Upper lobe of left lung (tissue), 6 donors: Measurements from ENCODE around the gene TSPO. TPM values are rescaled to one million over a fixed set of nuclear protein-coding genes. Genes with fewer than 3 reads are reported as not detected.
"Not testable (repeated sequence)": the region's sequence is repeated elsewhere in the genome, so short reads cannot be mapped to it uniquely, and the experiment has no call there.

Experiments
- ATAC-seq, 2 donors: fragments of 200-7000 bp; cut with Tn5 transposase; one replicate each; pipeline ENCODE4 v1.9.1; 2022; ENCODE audit warnings: mild to moderate bottlenecking in 2 of 2, moderate library complexity in 2 of 2; ENCODE audit not compliant: low FRiP score in 2 of 2
- DNase-seq, 2 donors: peaks; one replicate each; pipeline ENCODE4 v3.0.0-alpha.2; 2019 to 2020
- H3K27ac ChIP-seq, 4 donors: fragments of 200-600 bp; sonication (generic); one replicate each; pipeline ENCODE4 v1.5.1; 2016 to 2019
- H3K27me3 ChIP-seq, 4 donors: fragments of 200-600 bp; sonication (generic); one replicate each; pipeline ENCODE4 v1.5.1; 2017 to 2019
- H3K36me3 ChIP-seq, 4 donors: fragments of 200-600 bp; sonication (generic); one replicate each; pipeline ENCODE4 v1.5.1; 2016 to 2019
- H3K4me1 ChIP-seq, 4 donors: fragments of 200-600 bp; sonication (generic); one replicate each; pipeline ENCODE4 v1.5.1; 2018 to 2019
- H3K4me3 ChIP-seq, 4 donors: fragments of 200-600 bp; sonication (generic); one replicate each; pipeline ENCODE4 v1.5.1; 2017 to 2019; ENCODE audit warnings: mild to moderate bottlenecking in 2 of 4, moderate library complexity in 1 of 4
- H3K9me3 ChIP-seq, 4 donors: fragments of 200-600 bp; sonication (generic); one replicate each; pipeline ENCODE4 v1.5.1; 2018 to 2019
- CTCF ChIP-seq, 6 experiments: fragments of 450-650 bp in 4 of 6; fragments of 200-600 bp in 2 of 6; sonication (generic) in 2 of 6; IDR thresholded peaks; one replicate each; pipeline ENCODE4 v1.5.1; 2016 to 2019; ENCODE audit warnings: antibody characterized with exemption in 6 of 6
- EP300 ChIP-seq, 4 donors: sonication (generic); formaldehyde crosslinking; IDR thresholded peaks; one replicate each; pipeline ENCODE4 v1.5.1; 2017; ENCODE audit warnings: antibody characterized with exemption in 4 of 4, control low read depth in 2 of 4
- POLR2A ChIP-seq, 4 donors: fragments of 450-650 bp; IDR thresholded peaks; one replicate each; pipeline ENCODE4 v1.5.1; 2016 to 2017; ENCODE audit warnings: antibody characterized with exemption in 4 of 4, mild to moderate bottlenecking in 2 of 4
- POLR2AphosphoS5 ChIP-seq, 2 donors: sonication (generic); formaldehyde crosslinking; IDR thresholded peaks; one replicate each; pipeline ENCODE4 v1.5.1; 2017; ENCODE audit warnings: antibody characterized with exemption in 2 of 2
- WGBS, 2 donors: methylation state at CpG; one replicate each; pipeline ENCODE4 v1.1.5; 2017 to 2018; 5-methylcytosine and 5-hydroxymethylcytosine counted together
- total RNA-seq, 6 donors: library from RNA; depleted of rRNA in 4 of 6; stranded (reverse); fragments of >200 nt in 4 of 6; gene quantifications; one replicate each; pipeline versions ENCODE4 v1.1.0 to v1.2.1, GENCODE V29; 2016 to 2021
- donor health status: DM: no; HTN: no; CAD: no; lungs with moderate emphysema.
- donor health status: DM: no; HTN: yes; CAD: no; lungs with severe emphysema.

The TSPO gene
- total RNA-seq: 100 to 1,000 TPM; 127 to 426 (median 315) TPM

GRCh38 chr22:43151251-43152002, at the start of gene TSPO:
Gene TSPO, plus strand, starts transcription at chr22:43151559. Its CDS starts 7,680 bp downstream, at chr22:43159239.
- no peaks in the 10 kb centered on the region for H3K9me3 ChIP-seq
- peak within 1 kb of the TSS; percentile 90 to 96 (median 94) for H3K27ac ChIP-seq
- WGBS, 2 donors: 1% methylated on average over 13 to 44 of the region's 75 CpGs
- peak; percentile 86 to 96 for DNase-seq
- TF ChIP-seq POLR2AphosphoS5 (IDR thresholded peaks at IDR 0.05) (peak; percentile 51 to 70), CTCF (IDR thresholded peaks at IDR 0.05) (no peak), POLR2A (IDR thresholded peaks at IDR 0.05) (peak in 2 of 4 donors; percentile 30 to 75)
- peak within 1 kb of the TSS; percentile 92 to 97 (median 92) for H3K4me3 ChIP-seq
- peaks cover 16 to 51% (median 37%) of the 10 kb centered on the region in 4 donors for H3K4me1 ChIP-seq
- no peaks in the 10 kb centered on the region for H3K27me3 ChIP-seq
- ATAC-seq: peak; percentile 66 to 89
- peaks cover 0 to 7% (median 3%) of the 10 kb centered on the region in 4 donors for H3K36me3 ChIP-seq

- not testable (repeated sequence) for ATAC-seq
- WGBS, 2 donors: 31 to 57% methylated on average over 15 of the region's 15 CpGs
- TF ChIP-seq EP300 (IDR thresholded peaks at IDR 0.05): peak in 2 of 4 donors; percentile 17 to 37
- peak in 1 of 2 donors; percentile 44 for TF ChIP-seq POLR2AphosphoS5 (IDR thresholded peaks at IDR 0.05)
These were observed 47.2 kb upstream of the TSPO start for GRCh38 chr22:43104056-43104625.

GRCh38 chr22:43104950-43105349, 46.4 kb upstream of the TSPO start:
- H3K4me1 ChIP-seq: peaks cover 9 to 19% (median 11%) of the 10 kb centered on the region in 4 donors
- not testable (repeated sequence) for H3K4me3 ChIP-seq, H3K36me3 ChIP-seq, H3K9me3 ChIP-seq, H3K27me3 ChIP-seq, ATAC-seq, DNase-seq
- H3K27ac ChIP-seq: peak overlapping the region in 3 of 4 donors; percentile 10 to 76 (median 15)
- WGBS, 2 donors: 95 to 96% methylated on average over 3 of the region's 3 CpGs

More at GRCh38 chr22:43104056-43104625, 47.2 kb upstream of the TSPO start:
- H3K4me3 ChIP-seq, H3K36me3 ChIP-seq, H3K27me3 ChIP-seq, H3K9me3 ChIP-seq: not testable (repeated sequence)
- Histone ChIP-seq H3K27ac (peak overlapping the region; percentile 10 to 76 (median 28)), H3K4me1 (peaks cover 9 to 15% (median 11%) of the 10 kb centered on the region in 4 donors)
- DNase-seq: peak in 1 of 2 donors; percentile 84

- H3K27ac ChIP-seq: no peak overlapping the region
- H3K36me3 ChIP-seq: no peaks in the 10 kb centered on the region
- TF ChIP-seq POLR2AphosphoS5 (IDR thresholded peaks at IDR 0.05) (no peak), POLR2A (IDR thresholded peaks at IDR 0.05) (no peak), CTCF (IDR thresholded peaks at IDR 0.05) (no peak)
- ATAC-seq (no peak), DNase-seq (no peak)
- 92 to 93% methylated on average over 8 of the region's 8 CpGs for WGBS, 2 donors
- H3K4me3 ChIP-seq: no peak overlapping the region
- H3K4me1 ChIP-seq: peaks cover 13 to 29% (median 24%) of the 10 kb centered on the region in 4 donors
- no peaks in the 10 kb centered on the region for H3K9me3 ChIP-seq
- no peaks in the 10 kb centered on the region for H3K27me3 ChIP-seq
These were observed 45.1 kb upstream of the TSPO start for GRCh38 chr22:43106302-43106701.

GRCh38 chr22:43109511-43109910, 41.8 kb upstream of the TSPO start:
- H3K36me3 ChIP-seq: no peaks in the 10 kb centered on the region
- 52 to 65% methylated on average over 5 of the region's 5 CpGs for WGBS, 2 donors
- no peak for TF ChIP-seq POLR2A (IDR thresholded peaks at IDR 0.05)
- TF ChIP-seq POLR2AphosphoS5 (IDR thresholded peaks at IDR 0.05): no peak
- TF ChIP-seq EP300 (IDR thresholded peaks at IDR 0.05): no peak
- H3K4me1 ChIP-seq: peaks cover 14 to 31% (median 19%) of the 10 kb centered on the region in 4 donors
- H3K9me3 ChIP-seq: no peaks in the 10 kb centered on the region
- no peak for DNase-seq
- H3K27me3 ChIP-seq: no peaks in the 10 kb centered on the region
- no peak overlapping the region for H3K4me3 ChIP-seq
- ATAC-seq: no peak
- H3K27ac ChIP-seq: no peak overlapping the region

- TF ChIP-seq POLR2AphosphoS5 (IDR thresholded peaks at IDR 0.05): no peak
- TF ChIP-seq CTCF (IDR thresholded peaks at IDR 0.05): no peak
- TF ChIP-seq POLR2A (IDR thresholded peaks at IDR 0.05): no peak
- TF ChIP-seq EP300 (IDR thresholded peaks at IDR 0.05): no peak
- Histone ChIP-seq H3K27ac (peak overlapping the region in 2 of 4 donors; percentile 30 to 79), H3K36me3 (no peaks in the 10 kb centered on the region), H3K9me3 (no peaks in the 10 kb centered on the region), H3K27me3 (no peaks in the 10 kb centered on the region), H3K4me1 (peaks cover 14 to 31% (median 23%) of the 10 kb centered on the region in 4 donors), H3K4me3 (peak overlapping the region in 3 of 4 donors; percentile 62 to 79 (median 71))
- WGBS, 2 donors: 5 to 19% methylated on average over 12 to 32 of the region's 32 CpGs
- peak in 1 of 2 donors; percentile 5 for ATAC-seq
- DNase-seq: no peak
These were observed 41.4 kb upstream of the TSPO start for GRCh38 chr22:43109921-43110443.
